ENCODE results near the gene TUBGCP6. TPM values are rescaled to one million over a fixed set of nuclear protein-coding genes. Genes with fewer than 3 reads are reported as not detected.

TUBGCP6 gene
- total RNA-seq, 1 donor from 2014 or later, result 58.1 TPM

GRCh38 chr22:50199829-50200460 is 44.9 kb downstream of the TUBGCP6 start:
- H3K36me3 ChIP-seq, result peaks cover 11 to 14% of the 10 kb centered on the region in 2 donors
- H3K27me3 ChIP-seq, result no peaks in the 10 kb centered on the region
- peaks cover 13 to 14% of the 10 kb centered on the region in 2 donors for H3K4me1 ChIP-seq
- no peak for DNase-seq (ENCODE audit: low spot score in 2 of 2)
- peak overlapping the region; percentile 76 to 88 for H3K4me3 ChIP-seq
- intact Hi-C loops (cut with DNase I), result loop anchor here (1.0 to 5.0 kb wide), 6 partner anchors 14 to 348 kb away; partner anchors contain the start of genes ALG12, CRELD2, LMF2 and NCAPH2
- no peak for TF ChIP-seq CTCF (IDR thresholded peaks at IDR 0.05)
- H3K9me3 ChIP-seq, result no peaks in the 10 kb centered on the region
- H3K27ac ChIP-seq, result peak overlapping the region; percentile 68 to 80

GRCh38 chr22:50199251-50199721 is 45.5 kb downstream of the TUBGCP6 start:
- Histone ChIP-seq H3K4me3 (peak overlapping the region in 1 of 2 donors; percentile 76), H3K4me1 (peaks cover 13 to 14% of the 10 kb centered on the region in 2 donors), H3K9me3 (no peaks in the 10 kb centered on the region), H3K27me3 (no peaks in the 10 kb centered on the region), H3K27ac (peak overlapping the region in 1 of 2 donors; percentile 80), H3K36me3 (peaks cover 16 to 21% of the 10 kb centered on the region in 2 donors)
- DNase-seq (ENCODE audit: low spot score in 2 of 2), result no peak
- TF ChIP-seq CTCF (IDR thresholded peaks at IDR 0.05), result no peak
- intact Hi-C loops (cut with DNase I), result no loop called here

- Histone ChIP-seq H3K27ac (no peak overlapping the region), H3K9me3 (no peaks in the 10 kb centered on the region), H3K4me3 (no peak overlapping the region), H3K36me3 (peaks cover 23 to 28% of the 10 kb centered on the region in 2 donors), H3K27me3 (no peaks in the 10 kb centered on the region), H3K4me1 (peaks cover 13 to 14% of the 10 kb centered on the region in 2 donors)
- no peak for DNase-seq (ENCODE audit: low spot score in 2 of 2)
- no peak for TF ChIP-seq CTCF (IDR thresholded peaks at IDR 0.05)
- intact Hi-C loops (cut with DNase I), result no loop called here
These were observed 46.2 kb downstream of the TUBGCP6 start for GRCh38 chr22:50198624-50199017.

- intact Hi-C loops (cut with DNase I), result no loop called here
- Histone ChIP-seq H3K4me1 (peaks cover 13 to 14% of the 10 kb centered on the region in 2 donors), H3K36me3 (peaks cover 24 to 33% of the 10 kb centered on the region in 2 donors)
These were observed 46.8 kb downstream of the TUBGCP6 start for GRCh38 chr22:50197856-50198623.

More at GRCh38 chr22:50197856-50198623, 46.8 kb downstream of the TUBGCP6 start:
- no peak for DNase-seq (ENCODE audit: low spot score in 2 of 2)
- TF ChIP-seq CTCF (IDR thresholded peaks at IDR 0.05), result no peak
- Histone ChIP-seq H3K27me3 (no peaks in the 10 kb centered on the region), H3K9me3 (no peaks in the 10 kb centered on the region), H3K27ac (no peak overlapping the region), H3K4me3 (no peak overlapping the region)

All from ascending aorta (tissue), 2 donors.